Activated CD4-positive, alpha-beta T cell treated with anti-CD3 and anti-CD28 coated beads, Interleukin-2, Interleukin-4, amounts not matched to agents 100 ng/mL and 50 ng/mL, durations not matched to agents 16 hours and 8 hours (primary cell): Measurements from ENCODE around the gene ZNF362.

ENCODE experiments used
- DNase-seq: peaks from one replicate; pipeline ENCODE4 v3.0.0-alpha.2; 2020; ENCODE audit warnings: low spot score

Gene ZNF362

DNA sequence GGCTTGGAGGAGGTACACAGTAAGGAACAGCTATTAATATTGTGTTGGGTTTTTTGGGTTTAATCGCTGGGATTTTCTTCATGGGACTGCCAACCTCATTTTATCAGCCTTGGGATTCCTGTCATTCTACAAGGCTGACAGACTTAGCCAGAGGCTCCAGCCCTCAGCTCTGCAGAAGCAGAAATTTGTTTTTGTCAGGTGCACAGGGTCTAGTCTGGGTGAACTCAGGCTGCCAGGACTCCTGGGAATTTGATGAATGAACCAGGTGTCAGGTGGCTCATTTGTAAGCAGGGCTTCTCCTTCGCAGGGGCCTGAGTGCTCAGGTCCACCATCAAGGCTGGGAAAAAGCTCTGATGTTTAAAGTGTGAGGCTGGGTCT is 11.5 kb upstream of the ZNF362 start:
- no peak for DNase-seq

DNA sequence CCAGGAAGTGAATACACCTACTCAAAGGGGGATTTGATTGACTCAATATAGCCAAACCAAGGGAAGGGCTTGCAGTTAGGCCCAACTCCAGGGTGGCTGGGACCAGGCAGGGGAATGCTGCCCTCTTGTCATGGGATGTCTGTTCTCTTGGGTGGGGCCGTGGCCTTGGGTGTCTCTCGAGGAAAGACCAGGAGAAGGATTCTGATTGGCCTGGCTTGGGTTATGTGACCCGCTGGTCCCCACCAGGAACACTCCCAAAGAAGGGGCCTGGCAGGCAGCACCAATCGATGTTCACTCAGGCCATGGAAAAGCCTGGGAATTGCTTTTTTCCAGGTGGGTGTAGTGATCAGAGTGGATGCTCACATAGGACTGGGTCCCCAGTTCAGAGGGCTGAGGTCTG is 10.1 kb upstream of the ZNF362 start:
- no peak for DNase-seq

- DNase-seq = no peak
Observed at GRCh38 chr1:33247545-33247944, 8.7 kb upstream of the ZNF362 start.

- DNase-seq = no peak
Observed at GRCh38 chr1:33248244-33248643, 8.0 kb upstream of the ZNF362 start.

GRCh38 chr1:33249422-33249821 is 6.9 kb upstream of the ZNF362 start:
- DNase-seq = no peak

GRCh38 chr1:33250217-33250616 is 6.1 kb upstream of the ZNF362 start:
- no peak for DNase-seq

DNA sequence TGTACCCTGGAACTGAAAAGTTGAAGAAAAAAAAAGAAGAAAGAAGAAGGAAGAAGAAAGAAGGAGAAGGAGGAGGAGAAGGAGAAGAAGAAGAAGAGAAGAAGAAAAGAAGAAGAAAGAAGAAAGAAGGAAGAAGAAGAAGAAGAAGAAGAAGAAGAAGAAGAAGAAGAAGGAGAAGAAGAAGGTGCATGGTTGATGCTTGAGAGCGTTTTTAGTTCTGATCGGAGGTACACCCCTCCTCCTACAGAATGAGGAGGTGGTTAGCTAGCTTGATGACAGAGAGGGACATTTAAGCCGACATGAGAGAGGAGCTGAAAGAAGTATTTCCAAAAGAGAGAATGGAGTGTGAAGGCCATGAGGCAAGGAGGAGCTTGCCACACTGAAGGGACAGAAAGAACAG is 5.6 kb upstream of the ZNF362 start:
- no peak for DNase-seq

DNA sequence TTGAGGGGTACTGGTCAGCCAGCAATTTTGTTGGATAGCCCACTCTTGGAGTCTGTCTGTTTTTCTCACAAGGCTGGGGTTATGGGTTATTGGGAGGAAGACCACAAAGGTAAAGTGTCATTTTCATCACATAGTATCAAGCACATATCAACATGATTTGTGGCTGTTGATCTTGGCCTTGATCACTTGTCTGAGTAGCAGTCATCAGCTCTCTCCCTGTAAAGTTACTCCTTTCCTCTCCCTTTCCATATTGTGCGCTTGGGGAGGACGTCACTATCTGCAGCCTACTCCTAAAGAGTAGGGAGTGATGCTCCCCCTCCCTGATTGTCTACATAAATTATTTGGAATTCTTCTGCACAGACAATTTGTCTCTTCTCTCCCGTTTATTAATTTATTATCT is 1.8 kb upstream of the ZNF362 start:
- DNase-seq = no peak

DNA sequence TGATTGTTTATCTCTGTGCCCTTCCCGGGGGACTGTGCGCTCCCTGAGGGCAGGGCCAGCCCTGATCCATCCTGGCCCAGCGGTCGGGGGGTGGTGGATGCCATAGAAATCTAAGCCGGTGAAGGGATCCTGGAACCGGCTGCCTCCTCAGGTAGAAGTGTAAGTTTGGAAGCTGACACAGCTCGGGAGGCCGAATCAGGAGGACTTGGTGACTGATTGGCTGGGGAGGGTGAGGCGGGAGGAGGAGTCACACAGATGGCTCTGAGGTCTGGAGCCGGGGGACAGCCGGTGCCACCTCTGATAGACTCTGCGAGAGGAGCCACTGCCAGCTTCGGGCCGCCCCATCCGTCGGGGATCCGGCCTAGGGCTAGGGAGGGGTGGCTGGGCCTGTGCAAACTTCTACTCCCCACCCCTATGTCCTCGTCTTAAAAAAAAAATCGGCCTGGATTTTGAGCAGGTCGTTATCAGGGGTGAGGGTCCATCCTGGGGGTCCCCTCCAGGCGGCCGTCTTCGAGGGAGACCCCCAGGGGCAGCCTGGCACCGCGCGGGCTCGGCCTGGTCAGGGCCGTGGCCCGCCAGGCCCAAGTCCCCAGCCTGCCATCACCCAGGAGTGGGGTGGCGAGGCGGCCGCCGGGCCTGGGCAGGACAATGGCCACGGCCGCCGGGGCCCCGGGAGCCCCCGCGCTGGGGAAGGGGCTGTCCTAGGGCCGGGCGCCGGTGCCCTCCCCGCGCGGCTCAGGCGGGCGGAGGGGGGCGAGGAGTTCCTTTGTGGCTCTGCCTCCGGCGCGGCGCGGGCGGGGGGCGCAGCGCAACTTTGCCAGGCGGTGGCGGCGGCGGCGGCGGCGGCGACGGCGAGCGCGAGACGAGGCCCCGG is 708 bp upstream of the ZNF362 start:
- DNase-seq = peak; percentile 48

- no peak for DNase-seq
Observed at GRCh38 chr1:33256221-33256470, 146 bp upstream of the ZNF362 start.

GRCh38 chr1:33257207-33257771 is 997 bp downstream of the ZNF362 start:
- no peak for DNase-seq

DNA sequence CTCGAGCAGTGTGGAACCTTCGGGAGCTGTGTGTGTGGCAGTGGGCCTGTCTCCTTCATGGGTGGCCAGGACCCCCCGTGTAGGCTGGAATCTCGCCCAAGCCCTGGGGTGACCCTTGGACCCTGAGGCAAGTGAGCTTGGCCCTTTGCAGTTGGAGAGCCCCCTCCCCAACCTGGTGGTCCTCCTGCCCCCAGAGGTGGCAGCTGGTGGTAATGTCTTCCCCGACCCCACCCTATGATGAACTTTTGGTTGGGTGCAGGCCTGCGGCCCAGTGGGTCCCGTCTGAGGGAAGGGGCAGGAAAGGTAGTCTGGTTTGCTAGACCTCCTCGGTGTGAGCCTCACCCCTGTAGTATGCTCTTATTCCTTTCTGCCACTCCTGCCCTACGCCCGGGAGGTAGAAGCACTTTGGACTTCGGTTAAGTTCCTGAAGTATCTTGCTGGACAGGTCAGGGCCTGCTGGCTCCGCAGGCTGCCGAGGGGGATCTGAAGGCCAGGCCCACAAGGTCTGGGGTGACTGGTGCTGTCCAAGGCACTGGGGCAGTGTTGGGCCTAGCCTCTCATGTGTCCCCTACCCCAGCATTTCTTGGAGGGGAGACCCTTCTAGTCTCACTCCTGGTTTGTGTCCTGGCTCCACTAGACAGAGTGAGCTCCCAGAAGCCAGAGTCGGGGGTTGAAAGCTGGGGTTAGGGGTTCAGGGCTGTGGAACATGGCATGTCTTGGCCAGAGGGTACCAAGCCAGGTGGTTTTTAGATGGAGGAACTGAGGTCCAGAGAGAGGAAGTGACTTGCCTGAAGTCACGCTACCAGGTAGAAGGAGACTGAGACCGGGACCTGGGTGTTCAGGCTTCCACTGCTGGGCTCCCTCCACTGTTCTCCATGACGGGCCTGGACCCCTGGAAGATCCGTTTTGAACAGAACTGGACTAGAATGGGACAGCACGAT is 1.8 kb downstream of the ZNF362 start:
- no peak for DNase-seq

DNA sequence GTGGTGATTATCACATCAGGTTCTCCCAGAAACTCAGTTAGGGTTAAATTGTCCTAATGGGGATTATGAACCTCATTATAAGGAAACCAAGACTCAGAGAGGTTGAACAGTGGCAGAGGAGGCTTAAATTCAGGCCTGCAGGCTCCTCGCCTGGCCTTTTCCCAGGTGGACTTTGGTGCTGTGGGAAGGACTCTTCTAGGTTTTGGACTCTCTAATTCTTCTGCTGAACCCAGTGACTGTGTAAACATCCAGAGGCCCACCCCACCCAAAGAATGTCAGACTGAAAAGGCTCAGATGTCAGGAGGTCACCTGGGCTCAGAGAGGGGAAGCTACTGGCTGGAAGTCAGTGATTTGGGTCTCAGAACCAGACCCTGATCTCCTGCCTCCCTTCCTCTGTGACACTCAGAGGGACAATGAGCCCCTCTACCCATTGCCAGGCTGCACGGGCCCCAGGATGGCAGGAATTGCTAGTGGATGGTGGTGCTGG is 2.5 kb downstream of the ZNF362 start:
- DNase-seq = no peak

DNA sequence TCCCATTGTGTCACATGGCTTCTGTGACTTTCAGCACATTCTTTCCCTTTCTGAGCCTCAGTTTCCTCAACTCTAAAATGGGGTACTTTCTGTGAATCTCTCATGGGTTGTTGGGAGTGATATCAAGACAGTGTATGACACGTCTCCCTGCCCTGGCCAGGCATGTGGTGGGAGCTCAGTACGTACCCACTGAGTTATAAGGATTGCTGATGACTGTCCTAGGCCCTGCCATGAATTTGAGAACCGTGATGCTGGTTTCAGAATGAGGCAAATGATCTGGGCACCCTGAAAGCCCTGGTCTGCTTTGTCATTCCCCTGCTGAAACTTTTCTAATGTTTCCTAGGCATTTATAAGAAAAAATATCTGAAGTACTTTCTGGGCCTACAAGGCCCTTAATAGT is 3.6 kb downstream of the ZNF362 start:
- DNase-seq = peak; percentile 21

DNA sequence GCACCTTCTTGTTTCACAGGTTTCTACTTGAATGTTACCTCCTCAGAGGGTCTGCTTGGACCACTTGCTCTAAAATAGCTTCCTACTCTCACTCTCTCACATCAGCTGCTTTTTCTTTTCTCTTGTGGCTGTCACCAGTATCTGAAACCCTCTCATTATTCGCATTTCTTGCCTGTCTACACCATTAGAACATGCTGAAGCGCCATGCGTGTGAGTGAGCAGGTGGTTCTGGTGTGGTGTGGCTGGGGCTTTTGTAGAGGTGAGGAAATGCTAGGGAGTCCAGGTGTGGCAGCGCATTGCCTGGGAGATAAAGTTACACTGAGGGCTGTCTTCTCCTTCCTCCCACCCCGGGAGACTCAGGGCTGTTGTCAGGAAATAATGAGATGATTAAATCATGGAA is 4.1 kb downstream of the ZNF362 start:
- no peak for DNase-seq

- no peak for DNase-seq
Observed at GRCh38 chr1:33261344-33261743, 5.1 kb downstream of the ZNF362 start.

GRCh38 chr1:33263890-33264504 is 7.7 kb downstream of the ZNF362 start:
- no peak for DNase-seq

DNA sequence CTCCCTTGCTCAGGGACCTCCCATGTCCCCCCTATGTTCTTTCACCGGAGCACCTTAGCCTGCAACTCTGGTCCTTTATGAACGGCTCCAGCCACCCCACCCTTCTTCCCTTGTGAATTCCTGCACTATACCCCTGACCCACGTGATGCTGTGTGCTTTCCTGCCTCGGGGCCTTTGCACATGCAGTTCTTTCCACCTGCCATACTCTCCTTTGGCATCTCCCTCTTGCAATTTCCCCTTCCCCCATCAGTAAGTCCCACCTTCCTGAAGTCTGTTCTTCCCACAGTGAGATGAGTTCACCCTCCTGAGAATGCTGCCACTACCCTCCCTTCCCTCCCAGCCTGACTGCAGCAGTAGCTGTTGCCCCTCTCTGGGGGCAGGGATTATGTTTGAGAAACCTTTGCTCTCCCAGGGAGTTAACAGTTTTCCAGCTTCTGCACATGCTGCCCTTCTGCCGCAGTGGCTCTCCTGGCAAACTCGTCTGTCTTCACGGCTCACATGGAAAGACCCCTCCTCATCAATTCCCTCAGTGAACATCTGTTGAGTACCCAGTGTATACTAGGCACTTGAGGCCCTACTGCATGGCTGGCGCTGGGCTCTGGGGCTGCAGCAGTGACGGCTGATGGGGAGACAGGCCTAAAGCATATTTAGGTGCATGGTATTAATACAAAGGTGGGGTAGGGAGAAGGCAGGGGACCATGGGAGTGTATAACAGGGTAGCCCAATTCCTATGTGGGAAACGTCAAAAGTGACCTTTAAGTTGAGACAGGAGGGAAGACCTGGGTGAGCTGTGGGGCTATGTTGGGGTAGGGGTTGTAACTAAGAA is 9.7 kb downstream of the ZNF362 start:
- no peak for DNase-seq

GRCh38 chr1:33266766-33267165 is 10.5 kb downstream of the ZNF362 start:
- no peak for DNase-seq

- DNase-seq = no peak
Observed at GRCh38 chr1:33267468-33268205, 11.3 kb downstream of the ZNF362 start.

DNA sequence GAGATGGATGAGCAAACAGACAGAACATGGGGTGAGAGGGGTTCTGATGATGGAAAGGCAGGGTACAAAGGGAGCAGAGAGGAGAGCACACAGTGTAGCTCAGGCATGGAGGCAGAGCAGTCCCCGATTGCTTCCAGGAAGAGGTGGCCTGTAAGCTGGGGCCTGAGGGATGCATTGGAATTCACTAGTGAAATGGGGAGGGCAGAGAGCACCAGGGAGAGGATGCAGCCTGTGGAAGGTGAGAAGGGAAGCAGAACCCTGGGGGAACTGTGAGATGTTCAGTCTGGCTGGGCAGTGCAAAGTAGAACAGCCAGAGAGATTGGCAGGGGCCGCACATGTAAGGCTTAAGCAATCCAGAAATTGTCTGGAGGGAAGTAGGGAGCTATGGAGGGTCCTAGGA is 12.2 kb downstream of the ZNF362 start:
- DNase-seq = no peak
